ENCODE measurements around the gene CCDC190.
A peak's percentile ranks its signal among the peaks of the same experiment; 100 is the strongest.
"Not testable (repeated sequence)": the region's sequence is repeated elsewhere in the genome, so short reads cannot be mapped to it uniquely, and the experiment has no call there.

Gene CCDC190

DNA sequence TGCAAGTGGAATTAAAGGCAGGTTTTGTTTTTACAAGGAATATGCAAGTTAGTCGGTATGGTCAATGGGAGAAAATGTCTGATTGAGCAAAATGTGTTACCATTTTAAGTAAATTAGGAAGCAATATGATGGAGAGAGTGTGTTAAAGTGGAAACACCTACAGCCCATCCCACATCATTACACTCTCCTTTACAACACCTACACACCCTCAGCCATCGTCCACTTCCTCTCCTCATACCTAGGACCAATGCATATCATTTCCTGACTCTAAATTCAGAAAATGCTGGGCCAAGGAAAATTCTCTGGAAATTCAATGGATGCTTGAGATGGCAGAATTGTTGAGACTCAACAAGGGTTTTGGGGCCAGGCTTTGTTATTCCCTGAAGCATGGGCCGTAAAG is 16.4 kb upstream of the CCDC190 start:
- H3K27me3 ChIP-seq (ENCODE audit: control insufficient read depth in 1 of 2, insufficient read depth in 2 of 2, low read length in 2 of 2), result no peaks in the 10 kb centered on the region
- no peaks in the 10 kb centered on the region for H3K9me3 ChIP-seq (ENCODE audit: control insufficient read depth in 2 of 2, low read length in 2 of 2)
- no peaks in the 10 kb centered on the region for H3K4me1 ChIP-seq (ENCODE audit: control insufficient read depth, insufficient read depth, low read length)
- no peak overlapping the region for H3K4me3 ChIP-seq (ENCODE audit: low read length in 2 of 2)
- H3K27ac ChIP-seq (ENCODE audit: low read length), result no peak overlapping the region
- no peaks in the 10 kb centered on the region for H3K36me3 ChIP-seq (ENCODE audit: control insufficient read depth in 2 of 2, insufficient read depth in 2 of 2, low read length in 2 of 2)
- no peak overlapping the region for H3K9ac ChIP-seq (ENCODE audit: low read length in 2 of 2)

GRCh38 chr1:162876751-162877150 is 15.8 kb upstream of the CCDC190 start:
- no peak overlapping the region for H3K9ac ChIP-seq (ENCODE audit: low read length in 2 of 2)
- H3K36me3 ChIP-seq (ENCODE audit: control insufficient read depth in 2 of 2, insufficient read depth in 2 of 2, low read length in 2 of 2), result no peaks in the 10 kb centered on the region
- no peak overlapping the region for H3K4me3 ChIP-seq (ENCODE audit: low read length in 2 of 2)
- no peak overlapping the region for H3K27ac ChIP-seq (ENCODE audit: low read length)
- no peaks in the 10 kb centered on the region for H3K27me3 ChIP-seq (ENCODE audit: control insufficient read depth in 1 of 2, insufficient read depth in 2 of 2, low read length in 2 of 2)
- H3K4me1 ChIP-seq (ENCODE audit: control insufficient read depth, insufficient read depth, low read length), result no peaks in the 10 kb centered on the region
- H3K9me3 ChIP-seq (ENCODE audit: control insufficient read depth in 2 of 2, low read length in 2 of 2), result no peaks in the 10 kb centered on the region

DNA sequence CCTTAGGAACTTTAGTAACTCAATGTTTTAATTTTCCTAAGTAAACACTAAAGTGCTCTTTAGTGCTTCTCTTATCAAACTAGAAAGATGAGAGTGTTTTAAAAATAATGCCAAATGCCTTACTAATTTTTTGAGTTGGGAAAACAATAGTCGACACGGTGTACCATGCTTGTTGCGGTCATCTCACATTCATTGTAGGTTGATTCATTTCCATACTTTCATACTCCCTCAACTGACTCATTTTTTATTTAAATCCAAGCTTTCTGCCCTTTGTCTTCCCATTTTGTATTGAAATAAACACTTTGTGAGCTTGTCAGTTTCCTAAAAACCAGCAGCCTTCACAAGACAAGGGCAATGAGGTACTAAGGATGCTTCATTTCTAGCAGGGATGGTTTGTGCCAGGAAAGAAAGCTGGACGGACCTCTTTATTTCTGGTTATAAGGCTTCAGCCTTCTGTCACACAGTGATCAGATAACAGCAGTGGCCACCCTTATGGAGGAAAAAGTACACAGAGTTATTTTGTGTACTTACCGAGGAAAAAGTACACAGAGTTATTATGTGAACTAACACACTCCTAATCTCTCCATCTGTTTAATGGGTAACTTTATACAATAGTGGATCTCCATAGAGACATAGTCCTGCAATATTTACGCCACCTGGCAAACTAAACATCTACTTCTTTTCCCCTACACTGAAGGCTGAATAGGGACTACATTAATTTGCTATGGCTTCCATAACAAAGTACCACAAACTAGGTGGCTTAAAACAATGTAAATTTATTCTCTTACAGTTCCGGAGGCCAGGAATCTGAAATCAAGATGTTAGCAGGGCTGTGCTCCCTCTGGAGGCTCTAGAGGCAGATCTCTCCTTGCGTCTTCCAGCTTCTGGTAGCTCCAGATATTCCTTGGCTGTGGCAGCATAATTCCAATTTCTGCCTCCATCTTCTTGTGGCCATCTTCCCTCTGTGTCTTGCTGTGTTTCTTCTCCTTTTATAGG is 13.0 kb upstream of the CCDC190 start:
- H3K9me3 ChIP-seq (ENCODE audit: control insufficient read depth in 2 of 2, low read length in 2 of 2), result no peaks in the 10 kb centered on the region
- H3K9ac ChIP-seq (ENCODE audit: low read length in 2 of 2), result no peak overlapping the region
- no peaks in the 10 kb centered on the region for H3K36me3 ChIP-seq (ENCODE audit: control insufficient read depth in 2 of 2, insufficient read depth in 2 of 2, low read length in 2 of 2)
- H3K27me3 ChIP-seq (ENCODE audit: control insufficient read depth in 1 of 2, insufficient read depth in 2 of 2, low read length in 2 of 2), result no peaks in the 10 kb centered on the region
- no peak overlapping the region for H3K4me3 ChIP-seq (ENCODE audit: low read length in 2 of 2)
- no peaks in the 10 kb centered on the region for H3K4me1 ChIP-seq (ENCODE audit: control insufficient read depth, insufficient read depth, low read length)
- H3K27ac ChIP-seq (ENCODE audit: low read length), result no peak overlapping the region

DNA sequence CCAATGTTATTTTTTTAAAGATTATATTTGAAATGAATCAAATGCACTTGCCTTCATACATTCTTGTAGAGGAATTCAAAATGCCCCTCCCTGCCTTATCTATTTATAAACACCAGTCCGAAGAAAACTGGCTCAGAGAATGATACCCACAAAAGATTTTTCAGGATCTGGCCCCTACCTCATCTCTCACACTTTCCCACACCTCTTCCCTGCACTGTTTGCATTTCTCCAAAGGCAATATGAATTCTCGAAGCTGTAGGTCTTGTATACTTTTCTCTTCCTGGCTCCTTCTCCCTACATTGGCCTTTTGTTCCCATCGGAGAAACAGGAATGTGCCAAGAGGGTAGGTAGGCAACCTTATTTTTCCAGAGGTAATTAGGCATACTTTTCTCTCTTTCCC is 12.0 kb upstream of the CCDC190 start:
- Histone ChIP-seq H3K4me1 (ENCODE audit: control insufficient read depth, insufficient read depth, low read length) (no peaks in the 10 kb centered on the region), H3K9ac (ENCODE audit: low read length in 2 of 2) (no peak overlapping the region), H3K9me3 (ENCODE audit: control insufficient read depth in 2 of 2, low read length in 2 of 2) (no peaks in the 10 kb centered on the region), H3K4me3 (ENCODE audit: low read length in 2 of 2) (no peak overlapping the region), H3K27me3 (ENCODE audit: control insufficient read depth in 1 of 2, insufficient read depth in 2 of 2, low read length in 2 of 2) (no peaks in the 10 kb centered on the region), H3K36me3 (ENCODE audit: control insufficient read depth in 2 of 2, insufficient read depth in 2 of 2, low read length in 2 of 2) (no peaks in the 10 kb centered on the region), H3K27ac (ENCODE audit: low read length) (no peak overlapping the region)

GRCh38 chr1:162871417-162871816 is 10.4 kb upstream of the CCDC190 start:
- H3K4me1 ChIP-seq (ENCODE audit: control insufficient read depth, insufficient read depth, low read length); H3K27me3 ChIP-seq (ENCODE audit: control insufficient read depth in 1 of 2, insufficient read depth in 2 of 2, low read length in 2 of 2); H3K9ac ChIP-seq (ENCODE audit: low read length in 2 of 2); H3K36me3 ChIP-seq (ENCODE audit: control insufficient read depth in 2 of 2, insufficient read depth in 2 of 2, low read length in 2 of 2); H3K27ac ChIP-seq (ENCODE audit: low read length); H3K4me3 ChIP-seq (ENCODE audit: low read length in 2 of 2); H3K9me3 ChIP-seq (ENCODE audit: control insufficient read depth in 2 of 2, low read length in 2 of 2): not testable (repeated sequence)

DNA sequence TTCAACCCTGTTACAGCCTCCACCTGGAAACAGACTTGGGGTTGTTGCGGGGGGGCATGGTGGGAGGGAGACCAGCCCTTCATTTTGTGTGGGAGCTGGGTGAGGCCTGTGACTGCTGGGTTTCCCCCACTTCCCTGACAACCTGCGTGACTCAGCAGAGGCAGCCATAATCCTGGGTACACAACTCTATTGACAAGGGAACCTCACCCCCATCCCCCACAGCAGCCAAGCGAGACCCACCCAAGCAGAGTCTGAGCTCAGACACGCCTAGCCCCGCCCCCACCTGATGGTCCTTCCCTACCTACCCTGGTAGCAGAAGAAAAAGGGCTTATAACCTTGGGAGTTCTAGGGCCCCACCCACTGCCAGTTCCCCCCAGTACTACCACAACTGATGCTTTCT is 8.0 kb upstream of the CCDC190 start:
- Histone ChIP-seq H3K27me3 (ENCODE audit: control insufficient read depth in 1 of 2, insufficient read depth in 2 of 2, low read length in 2 of 2) (no peaks in the 10 kb centered on the region), H3K4me1 (ENCODE audit: control insufficient read depth, insufficient read depth, low read length) (no peaks in the 10 kb centered on the region), H3K9ac (ENCODE audit: low read length in 2 of 2) (no peak overlapping the region), H3K4me3 (ENCODE audit: low read length in 2 of 2) (no peak overlapping the region), H3K36me3 (ENCODE audit: control insufficient read depth in 2 of 2, insufficient read depth in 2 of 2, low read length in 2 of 2) (no peaks in the 10 kb centered on the region), H3K27ac (ENCODE audit: low read length) (no peak overlapping the region), H3K9me3 (ENCODE audit: control insufficient read depth in 2 of 2, low read length in 2 of 2) (no peaks in the 10 kb centered on the region)

DNA sequence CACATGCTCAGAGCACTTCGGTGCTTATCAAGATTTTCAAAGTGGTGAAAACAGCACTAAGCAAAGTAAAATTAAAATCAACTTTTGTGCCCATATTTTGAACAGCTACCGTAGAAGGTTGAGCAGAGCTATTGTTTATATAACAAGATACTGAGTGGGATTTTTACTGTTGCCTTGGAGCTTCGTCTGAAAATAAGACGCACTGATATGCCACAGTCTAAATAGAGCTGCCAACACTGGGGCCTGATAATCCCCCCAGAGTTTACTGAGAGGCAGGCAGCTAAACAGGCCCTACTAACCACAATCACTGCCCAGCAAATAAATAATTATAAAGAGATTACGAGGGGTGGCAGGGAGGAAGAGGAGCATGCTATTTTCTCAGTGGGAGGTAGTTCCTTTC is 650 bp upstream of the CCDC190 start:
- Histone ChIP-seq H3K9ac (ENCODE audit: low read length in 2 of 2) (no peak overlapping the region), H3K9me3 (ENCODE audit: control insufficient read depth in 2 of 2, low read length in 2 of 2) (no peaks in the 10 kb centered on the region), H3K36me3 (ENCODE audit: control insufficient read depth in 2 of 2, insufficient read depth in 2 of 2, low read length in 2 of 2) (no peaks in the 10 kb centered on the region), H3K4me1 (ENCODE audit: control insufficient read depth, insufficient read depth, low read length) (peaks cover 7% of the 10 kb centered on the region), H3K27me3 (ENCODE audit: control insufficient read depth in 1 of 2, insufficient read depth in 2 of 2, low read length in 2 of 2) (no peaks in the 10 kb centered on the region), H3K27ac (ENCODE audit: low read length) (peak overlapping the region; percentile 49), H3K4me3 (ENCODE audit: low read length in 2 of 2) (peak overlapping the region in 1 of 2 donors; percentile 3)

GRCh38 chr1:162859191-162859590 is 1.8 kb downstream of the CCDC190 start:
- Histone ChIP-seq H3K4me1 (ENCODE audit: control insufficient read depth, insufficient read depth, low read length) (peaks cover 8% of the 10 kb centered on the region), H3K27me3 (ENCODE audit: control insufficient read depth in 1 of 2, insufficient read depth in 2 of 2, low read length in 2 of 2) (no peaks in the 10 kb centered on the region), H3K9ac (ENCODE audit: low read length in 2 of 2) (no peak overlapping the region)

DNA sequence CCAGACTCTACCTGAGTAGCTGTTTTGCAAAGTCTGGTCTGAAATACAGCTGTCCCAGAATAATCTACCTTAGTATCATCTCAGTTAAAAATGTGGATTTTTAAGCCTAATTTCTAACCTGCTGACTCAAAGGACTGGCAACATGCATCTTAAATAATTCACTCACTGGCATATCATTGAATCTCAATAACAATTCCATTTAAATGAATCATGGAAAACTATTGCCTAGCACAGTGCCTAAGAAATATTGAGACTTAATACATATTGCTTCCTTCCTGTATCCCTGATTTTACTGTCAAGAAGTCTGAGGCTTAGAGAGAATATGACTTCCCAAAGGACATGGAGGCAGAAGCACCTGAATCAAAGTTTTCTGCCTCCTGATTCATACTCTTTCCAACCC is 3.1 kb downstream of the CCDC190 start:
- H3K27me3 ChIP-seq (ENCODE audit: control insufficient read depth in 1 of 2, insufficient read depth in 2 of 2, low read length in 2 of 2), result no peaks in the 10 kb centered on the region
- no peak overlapping the region for H3K27ac ChIP-seq (ENCODE audit: low read length)
- no peak overlapping the region for H3K9ac ChIP-seq (ENCODE audit: low read length in 2 of 2)
- no peaks in the 10 kb centered on the region for H3K9me3 ChIP-seq (ENCODE audit: control insufficient read depth in 2 of 2, low read length in 2 of 2)
- no peak overlapping the region for H3K4me3 ChIP-seq (ENCODE audit: low read length in 2 of 2)
- peaks cover 8% of the 10 kb centered on the region for H3K4me1 ChIP-seq (ENCODE audit: control insufficient read depth, insufficient read depth, low read length)
- no peaks in the 10 kb centered on the region for H3K36me3 ChIP-seq (ENCODE audit: control insufficient read depth in 2 of 2, insufficient read depth in 2 of 2, low read length in 2 of 2)

More at GRCh38 chr1:162859191-162859590, 1.8 kb downstream of the CCDC190 start:
- Histone ChIP-seq H3K4me3 (ENCODE audit: low read length in 2 of 2) (no peak overlapping the region), H3K27ac (ENCODE audit: low read length) (no peak overlapping the region), H3K9me3 (ENCODE audit: control insufficient read depth in 2 of 2, low read length in 2 of 2) (no peaks in the 10 kb centered on the region), H3K36me3 (ENCODE audit: control insufficient read depth in 2 of 2, insufficient read depth in 2 of 2, low read length in 2 of 2) (no peaks in the 10 kb centered on the region)

GRCh38 chr1:162856260-162856659 is 4.7 kb downstream of the CCDC190 start:
- H3K9me3 ChIP-seq (ENCODE audit: control insufficient read depth in 2 of 2, low read length in 2 of 2), result no peaks in the 10 kb centered on the region
- no peak overlapping the region for H3K9ac ChIP-seq (ENCODE audit: low read length in 2 of 2)
- peaks cover 2% of the 10 kb centered on the region for H3K4me1 ChIP-seq (ENCODE audit: control insufficient read depth, insufficient read depth, low read length)
- no peak overlapping the region for H3K4me3 ChIP-seq (ENCODE audit: low read length in 2 of 2)
- H3K27me3 ChIP-seq (ENCODE audit: control insufficient read depth in 1 of 2, insufficient read depth in 2 of 2, low read length in 2 of 2), result no peaks in the 10 kb centered on the region
- H3K27ac ChIP-seq (ENCODE audit: low read length), result no peak overlapping the region
- H3K36me3 ChIP-seq (ENCODE audit: control insufficient read depth in 2 of 2, insufficient read depth in 2 of 2, low read length in 2 of 2), result no peaks in the 10 kb centered on the region

- H3K27me3 ChIP-seq (ENCODE audit: control insufficient read depth in 1 of 2, insufficient read depth in 2 of 2, low read length in 2 of 2), result no peaks in the 10 kb centered on the region
- H3K27ac ChIP-seq (ENCODE audit: low read length), result peak overlapping the region; percentile 18
- no peaks in the 10 kb centered on the region for H3K36me3 ChIP-seq (ENCODE audit: control insufficient read depth in 2 of 2, insufficient read depth in 2 of 2, low read length in 2 of 2)
- H3K9ac ChIP-seq (ENCODE audit: low read length in 2 of 2), result no peak overlapping the region
- no peaks in the 10 kb centered on the region for H3K9me3 ChIP-seq (ENCODE audit: control insufficient read depth in 2 of 2, low read length in 2 of 2)
- no peak overlapping the region for H3K4me3 ChIP-seq (ENCODE audit: low read length in 2 of 2)
- H3K4me1 ChIP-seq (ENCODE audit: control insufficient read depth, insufficient read depth, low read length), result peaks cover 2% of the 10 kb centered on the region
These were observed 5.4 kb downstream of the CCDC190 start for GRCh38 chr1:162855461-162856150.
